Fibroblast of lung (primary cell): Measurements from ENCODE around the gene TMC1.

Source experiments
- CTCF ChIP-seq, 2 donors: IDR thresholded peaks in 1 of 2; conservative IDR thresholded peaks in 1 of 2; 1 replicate in 1 of 2; 2 replicates in 1 of 2; pipeline ENCODE4 v1.5.1; 2011 to 2012; ENCODE audit warnings: low read length in 2 of 2, control low read depth in 1 of 2, inconsistent platforms in 1 of 2, low read depth in 1 of 2, mild to moderate bottlenecking in 1 of 2
- EZH2 ChIP-seq: IDR thresholded peaks from 2 replicates; pipeline ENCODE4 v1.5.1; 2012; ENCODE audit warnings: low read length, control low read depth, mild to moderate bottlenecking; ENCODE audit errors: missing control alignments

DNA sequence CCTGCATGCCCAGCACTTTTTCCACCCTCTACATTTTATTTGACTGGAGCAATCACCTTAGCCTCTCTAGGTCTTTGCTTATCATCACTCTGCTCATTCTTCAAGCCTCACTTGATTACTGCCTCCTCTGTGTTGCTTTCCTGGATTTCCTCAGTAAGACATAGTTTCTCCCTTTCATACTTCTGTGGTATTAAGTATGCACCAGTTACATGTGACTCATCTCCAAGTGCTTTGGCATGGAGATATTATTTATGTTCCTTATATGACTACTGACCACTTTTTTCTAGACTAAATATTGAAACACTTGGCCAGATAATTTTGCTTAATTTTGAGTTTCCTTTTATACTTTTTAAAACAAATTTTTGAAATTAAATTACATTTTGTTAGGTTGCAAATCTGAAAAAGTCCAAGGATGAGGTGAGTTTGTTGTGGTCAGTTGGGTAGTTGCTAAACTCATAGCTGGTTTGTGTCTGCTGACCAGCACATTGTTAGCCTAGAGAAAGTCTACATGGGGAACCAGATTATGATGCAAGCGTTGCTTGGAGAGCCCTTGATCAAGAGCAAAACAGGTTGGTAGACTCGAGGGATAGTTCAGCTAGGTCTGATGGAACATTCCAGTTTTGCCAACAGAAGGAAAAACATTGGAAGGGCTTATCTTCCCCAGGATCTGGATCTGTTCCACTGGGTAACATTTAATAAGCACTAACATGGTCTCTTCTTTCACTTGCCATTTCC lies 140.2 kb downstream of the TMC1 start:
- TF ChIP-seq CTCF (conservative IDR thresholded peaks at IDR 0.05 in 1 of 2, IDR thresholded peaks at IDR 0.05 in 1 of 2; ENCODE audit: low read depth in 1 of 2, low read length in 2 of 2) (no peak), EZH2 (no peak)
